Activated CD4-positive, alpha-beta T cell treated with anti-CD3 and anti-CD28 coated beads, Interleukin-2, Interleukin-6, amounts not matched to agents 100 ng/mL and 50 ng/mL, durations not matched to agents 16 hours and 8 hours (primary cell): ENCODE data around the gene EVL.

Source experiments
- DNase-seq: peaks from one replicate; pipeline ENCODE4 v3.0.0-alpha.2; 2020

The EVL gene

DNA sequence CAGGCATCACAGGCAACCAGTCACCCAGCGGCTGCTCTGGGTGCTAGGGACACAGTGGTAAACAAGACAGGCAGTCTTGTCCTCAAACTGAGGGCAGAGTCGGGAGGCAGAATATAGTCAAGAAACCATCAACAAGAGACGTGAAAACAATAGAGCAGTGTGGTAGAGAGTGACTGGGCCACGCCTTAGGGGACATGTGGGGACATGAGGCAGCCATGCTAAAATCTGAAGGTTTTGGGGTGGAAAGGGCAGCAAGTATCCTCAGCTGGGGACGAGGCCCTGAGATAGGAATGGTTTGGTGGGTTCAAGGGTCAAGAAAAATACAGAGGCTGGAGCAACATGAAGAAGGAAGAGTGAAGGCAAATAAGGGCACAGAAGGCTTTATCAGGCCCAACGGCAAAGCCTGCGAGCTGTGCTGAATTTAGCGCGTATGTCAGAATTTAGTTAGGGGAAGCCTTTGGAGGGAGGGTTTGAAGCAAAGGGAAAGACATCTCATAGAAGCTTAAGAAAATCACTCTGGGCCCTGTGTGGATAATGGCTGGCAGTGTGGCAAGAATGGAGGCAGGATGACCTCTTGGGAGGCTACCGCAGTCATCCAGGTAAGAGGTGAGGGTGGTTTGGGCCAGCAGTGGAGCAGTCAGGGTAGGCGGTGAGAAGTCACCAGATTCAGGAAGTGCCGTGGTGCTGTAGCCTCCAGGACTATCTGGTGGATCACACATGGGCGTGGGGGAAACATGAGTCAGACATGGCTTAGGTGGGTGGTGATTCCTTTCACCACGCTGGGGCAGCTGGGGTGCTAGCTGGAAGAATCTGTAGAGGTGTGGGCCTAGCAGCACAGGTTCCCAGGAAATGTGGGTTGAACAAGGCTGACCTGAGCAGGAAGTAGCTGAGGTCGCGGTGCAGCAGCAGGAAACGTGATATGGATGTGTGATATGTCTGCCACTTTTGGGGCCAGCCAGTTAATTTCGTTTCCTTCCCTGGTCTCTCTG is 3.0 kb downstream of the EVL start:
- peak; percentile 95 for DNase-seq

DNA sequence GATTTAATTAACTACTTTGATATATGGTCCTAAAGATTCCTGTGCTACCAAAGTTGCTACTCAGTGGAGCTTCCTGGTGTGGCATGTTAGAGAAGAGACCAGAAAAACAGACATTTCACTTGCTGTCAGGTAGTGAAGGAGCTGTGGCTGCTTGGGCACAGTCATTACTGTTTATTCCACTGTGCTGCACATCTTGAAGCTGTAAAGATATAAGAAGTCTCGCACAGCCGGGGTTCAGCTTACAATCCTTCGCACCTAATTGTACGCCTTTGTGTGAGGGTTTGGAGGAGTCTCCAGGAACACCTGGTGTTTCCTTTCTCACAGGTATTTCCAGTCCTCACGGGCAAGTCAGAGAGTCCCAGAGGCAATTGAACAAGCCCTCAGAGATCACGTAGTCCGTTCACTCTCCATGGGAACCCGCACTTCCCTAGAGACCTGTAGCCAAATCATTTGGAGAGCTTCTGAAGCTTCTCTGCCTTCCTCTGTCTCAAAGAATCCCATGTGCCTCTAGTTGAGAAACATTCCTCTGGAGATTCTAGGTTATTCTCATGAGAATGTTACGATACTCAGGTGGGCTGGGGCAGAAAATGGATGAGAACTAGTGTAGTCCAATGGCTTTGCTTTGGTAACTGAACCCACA is 4.1 kb downstream of the EVL start:
- DNase-seq = no peak

DNA sequence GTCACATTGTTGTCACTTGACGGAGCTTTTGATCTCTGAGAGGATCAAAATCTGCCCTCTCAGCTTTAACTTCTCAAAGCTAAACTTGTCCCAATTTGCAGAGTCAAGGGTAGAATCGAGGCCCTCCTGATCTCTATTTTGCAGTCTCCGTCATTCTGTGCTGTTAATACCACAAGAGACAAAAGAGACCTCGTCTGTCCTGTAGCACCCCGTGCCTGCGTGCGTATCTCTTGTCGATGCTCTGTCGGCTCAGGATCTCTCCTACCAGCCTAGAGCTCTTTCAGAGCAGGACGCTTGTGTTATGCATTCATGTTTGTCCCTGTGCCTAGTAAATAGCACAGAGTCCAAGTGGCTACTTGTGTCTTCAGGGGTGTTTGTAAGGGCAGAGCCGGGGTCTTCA is 5.1 kb downstream of the EVL start:
- no peak for DNase-seq

DNA sequence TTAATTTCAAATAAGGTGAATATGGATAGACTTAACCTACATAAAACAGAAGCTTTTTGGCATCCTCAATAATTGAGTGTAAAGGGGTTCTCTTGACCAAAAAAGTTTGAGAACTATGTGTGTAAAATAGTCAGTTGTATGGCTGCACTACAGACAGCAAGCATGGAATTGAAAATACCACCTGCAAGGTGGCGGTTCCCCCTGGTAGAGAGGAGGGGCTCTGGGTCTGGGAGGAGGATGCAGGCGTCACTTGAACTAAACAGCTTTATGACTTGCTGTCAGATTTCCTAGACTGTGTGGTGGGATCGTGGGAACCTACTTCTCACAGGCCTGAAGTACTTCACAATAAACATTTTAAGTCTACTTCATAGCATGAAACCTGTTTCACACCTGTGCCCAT is 6.3 kb downstream of the EVL start:
- no peak for DNase-seq

DNA sequence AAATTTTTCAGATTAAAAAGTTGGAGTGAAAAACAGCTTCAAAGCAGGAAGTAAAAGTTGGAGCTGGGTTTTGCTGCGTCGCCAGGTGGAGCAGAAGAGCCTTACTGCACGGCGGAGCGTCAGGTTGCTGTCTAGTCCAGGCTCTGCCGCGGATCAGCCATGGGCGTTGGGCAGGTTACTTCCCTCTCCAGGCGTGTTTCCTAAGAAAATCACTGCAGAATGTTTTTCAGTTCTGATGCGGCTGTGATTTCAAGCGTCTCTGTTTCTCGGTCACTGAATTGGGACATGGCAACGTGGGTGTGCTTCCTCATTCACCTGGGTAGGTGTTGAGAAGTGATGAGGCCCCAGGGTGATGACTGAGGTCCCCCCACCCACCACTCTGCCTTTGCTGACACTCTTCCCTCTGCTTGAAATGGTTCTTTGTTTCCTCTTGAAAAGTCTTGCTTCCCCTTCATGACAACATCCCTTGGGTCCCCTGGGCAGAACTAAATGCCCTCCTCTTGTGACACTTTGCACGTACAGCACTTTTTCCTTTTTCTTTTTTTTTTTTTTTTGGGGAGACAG is 7.6 kb downstream of the EVL start:
- peak; percentile 71 for DNase-seq

DNA sequence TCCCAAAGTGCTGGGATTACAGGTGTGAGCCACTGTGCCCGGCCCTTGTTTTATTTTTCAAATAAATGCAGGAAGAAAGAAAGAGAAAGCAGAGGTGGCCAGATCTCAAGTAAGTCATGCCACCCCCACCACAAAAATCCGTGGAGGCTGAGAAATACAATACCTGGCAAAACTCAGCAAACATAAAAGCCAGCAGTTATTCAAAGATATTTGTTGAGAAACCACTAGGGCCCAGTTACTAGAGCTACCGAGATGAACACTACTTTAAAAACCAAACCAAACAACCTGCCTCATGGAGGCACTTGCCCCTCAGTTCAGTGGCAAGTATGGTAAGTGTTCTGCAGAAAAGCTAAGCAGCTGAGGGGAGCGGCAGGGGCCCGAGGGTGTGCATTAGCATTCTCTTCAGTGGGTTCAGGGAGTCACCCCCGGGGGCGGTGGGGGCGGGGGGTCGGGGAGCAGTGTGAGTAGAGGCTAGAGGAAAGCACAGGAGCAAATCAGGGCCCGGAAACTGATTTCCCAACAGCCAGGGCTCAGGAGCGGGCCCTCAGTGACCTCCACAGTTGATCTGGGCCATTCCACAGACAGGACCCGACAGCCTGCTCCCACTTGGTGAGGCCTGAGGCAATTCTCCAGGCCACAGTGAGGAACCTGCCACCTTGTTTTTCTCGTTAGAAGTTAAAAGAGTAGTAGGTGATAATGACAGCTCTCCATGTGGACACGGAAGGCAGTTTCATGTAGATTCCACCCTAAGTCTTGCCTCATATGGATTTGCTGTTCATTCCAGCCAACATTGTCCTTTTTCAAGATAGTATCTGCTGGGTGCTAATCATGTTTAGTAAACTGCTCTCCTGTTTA is 8.6 kb downstream of the EVL start:
- no peak for DNase-seq

DNA sequence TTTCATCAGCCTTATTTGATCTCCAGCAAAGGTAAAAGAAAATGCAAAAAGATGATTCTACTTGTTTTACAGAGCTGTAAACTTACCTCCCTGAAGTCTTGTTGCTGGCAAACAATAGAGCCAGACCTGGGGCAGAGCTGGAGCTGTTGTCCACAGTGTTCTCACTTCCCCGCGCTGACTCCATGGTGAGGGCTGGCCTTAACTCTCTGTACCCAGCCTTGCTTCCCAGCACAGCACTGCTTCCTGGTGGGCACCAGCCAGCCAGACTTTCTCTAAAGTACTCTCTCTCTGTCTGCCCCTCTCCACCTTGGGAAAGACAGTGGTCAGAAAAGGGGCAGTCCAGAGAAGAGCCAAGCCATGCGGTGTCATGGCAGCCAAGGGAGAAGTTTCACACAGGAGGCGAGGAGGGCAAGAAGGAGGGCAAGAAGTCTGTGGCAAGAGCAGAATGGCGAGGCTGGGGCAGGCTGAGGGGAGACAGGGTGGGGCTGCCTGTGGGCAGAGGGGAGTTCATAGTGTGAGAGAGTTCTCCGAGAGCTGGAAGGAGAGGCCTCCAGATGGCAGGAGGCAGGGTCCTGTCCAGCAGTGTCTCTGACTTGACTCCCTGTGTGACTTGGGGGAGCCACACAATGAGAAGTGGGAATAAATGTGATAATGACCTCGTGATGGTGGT is 9.3 kb downstream of the EVL start:
- no peak for DNase-seq

DNA sequence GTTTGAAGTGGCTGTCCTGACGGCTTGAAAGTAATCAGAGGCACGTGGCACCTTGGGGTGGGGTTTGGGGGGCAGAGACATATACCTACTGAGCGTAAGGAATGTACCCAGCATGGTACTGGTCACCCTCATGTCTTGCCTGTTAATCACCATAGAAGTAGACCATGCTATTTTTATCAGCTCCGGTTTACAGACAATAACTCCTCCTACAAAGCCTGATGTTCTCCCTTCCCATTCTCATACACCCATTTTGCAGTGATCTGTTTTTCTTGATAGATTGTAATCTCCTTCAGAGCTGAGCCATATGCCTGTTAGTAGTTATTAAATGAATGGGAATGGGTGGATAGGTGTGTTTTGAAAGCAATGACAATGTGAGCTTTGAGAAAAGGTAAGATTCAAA is 10.5 kb downstream of the EVL start:
- no peak for DNase-seq

DNA sequence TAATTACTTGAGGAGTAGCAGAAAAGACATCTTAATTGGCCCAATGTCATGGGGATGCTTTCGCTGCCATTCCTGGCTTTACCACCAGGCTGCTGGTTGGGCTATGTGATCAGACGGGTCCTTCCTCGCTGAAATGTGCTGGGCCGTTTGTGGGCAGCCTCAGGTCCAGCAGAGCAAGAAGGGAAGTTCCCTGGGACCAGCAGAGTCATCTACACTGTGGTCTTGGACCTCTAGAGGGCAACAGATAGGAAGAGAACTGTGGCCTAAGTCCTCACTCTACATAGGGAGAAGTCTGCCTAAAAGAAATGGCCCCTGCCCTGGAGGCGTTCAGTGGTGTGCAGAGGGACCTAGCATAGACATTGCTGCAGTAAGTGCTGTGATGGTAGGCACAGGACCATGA is 10.9 kb downstream of the EVL start:
- DNase-seq = peak; percentile 66

DNA sequence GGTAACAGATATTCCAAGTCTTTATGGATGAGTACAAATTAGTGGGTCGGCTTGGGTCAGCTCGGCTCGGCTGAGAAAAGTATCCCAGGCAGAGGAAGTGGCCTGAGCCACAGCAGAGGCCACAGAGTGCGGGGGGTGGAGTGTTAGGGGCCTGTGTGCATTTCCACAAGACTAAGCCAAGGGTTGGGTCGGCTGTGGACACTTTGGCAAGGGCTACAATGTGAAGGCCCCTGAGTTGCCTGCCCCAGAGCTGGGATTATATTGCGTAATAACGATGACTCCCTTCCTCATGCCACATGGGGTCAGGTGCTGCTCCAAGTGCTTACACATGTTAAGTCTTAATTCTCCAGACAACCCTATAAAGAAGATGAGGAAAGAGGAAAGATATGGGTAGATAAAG is 11.4 kb downstream of the EVL start:
- no peak for DNase-seq

DNA sequence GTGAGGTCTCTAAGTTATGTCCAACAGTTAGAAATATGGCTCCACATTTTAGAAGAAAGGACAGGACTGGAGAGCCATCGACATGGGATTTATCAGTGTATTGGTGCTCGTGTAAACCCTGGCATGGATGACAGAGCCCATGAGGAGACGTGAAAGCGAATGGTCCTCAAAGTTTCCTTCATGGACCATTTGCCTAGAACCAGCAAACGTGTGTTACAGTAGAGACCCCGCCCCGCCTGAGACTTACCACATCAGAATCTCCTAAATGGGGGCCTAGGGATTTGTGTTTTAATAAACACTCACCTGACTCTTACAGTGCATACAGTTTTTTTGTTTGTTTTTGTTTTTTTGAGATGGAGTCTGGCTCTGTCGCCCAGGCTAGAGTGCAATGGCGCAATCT is 12.2 kb downstream of the EVL start:
- DNase-seq = no peak

DNA sequence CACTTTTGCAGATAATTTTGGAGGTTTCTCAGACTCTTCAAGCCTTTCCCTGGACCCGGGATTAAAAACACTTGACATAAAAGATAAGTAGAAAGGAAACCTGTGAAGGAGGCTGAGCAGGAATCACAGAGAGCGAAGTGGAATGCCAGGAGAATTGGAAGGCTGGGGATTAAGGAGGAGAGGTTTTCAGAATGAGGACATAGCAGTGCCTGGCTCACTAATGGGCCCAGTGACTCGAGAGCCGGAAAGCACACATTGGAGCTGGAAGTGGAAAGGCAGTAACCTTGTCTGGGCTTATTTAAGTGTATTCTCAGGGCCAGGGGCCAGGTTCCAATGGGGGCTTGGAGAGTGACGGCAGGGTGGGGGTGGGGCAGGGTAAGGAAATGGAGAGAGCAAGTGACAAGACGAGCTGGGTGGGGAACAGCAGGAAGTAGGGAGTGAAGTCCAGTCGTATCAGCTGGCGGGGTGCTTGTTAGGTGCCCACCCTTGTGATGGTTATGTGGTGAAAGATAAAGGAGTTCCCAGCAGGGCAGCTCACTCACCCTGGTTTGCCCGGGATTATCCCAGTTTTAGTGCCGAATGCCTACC is 13.1 kb downstream of the EVL start:
- no peak for DNase-seq

DNA sequence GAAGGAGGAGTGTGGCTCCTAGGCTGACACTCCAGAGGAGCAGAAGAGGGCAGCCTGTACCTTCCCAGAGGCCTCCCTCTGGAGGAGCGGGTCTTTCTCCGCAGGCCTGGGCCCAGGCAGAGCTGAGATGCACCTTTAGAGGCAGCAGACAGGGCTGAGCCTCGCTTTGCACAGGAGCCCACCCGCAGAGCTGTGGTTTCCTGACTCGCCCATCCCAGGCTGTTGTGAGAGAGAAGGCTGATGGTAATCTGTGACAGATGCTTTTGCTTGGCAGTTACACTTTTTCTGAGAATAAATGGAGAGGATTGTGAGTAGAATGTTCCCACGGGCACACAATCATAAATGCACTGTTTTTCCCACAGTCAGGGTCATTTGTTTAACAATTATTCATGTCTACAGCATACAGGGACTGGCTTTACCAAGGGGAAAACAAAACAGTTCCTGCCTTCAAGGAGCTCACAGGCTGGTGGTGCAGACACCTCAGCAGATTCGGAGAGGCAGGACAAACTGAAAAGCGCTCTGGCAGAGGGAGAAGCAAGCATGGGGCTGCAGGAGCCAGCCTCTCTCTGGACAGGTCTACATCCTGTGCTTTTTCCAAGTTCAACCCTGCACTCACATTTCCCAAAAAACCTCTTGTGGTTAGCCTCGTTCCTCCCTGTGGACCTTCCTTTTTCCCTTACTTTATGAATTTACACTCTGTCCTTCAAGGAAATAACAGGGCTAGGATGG is 13.9 kb downstream of the EVL start:
- peak; percentile 90 for DNase-seq

DNA sequence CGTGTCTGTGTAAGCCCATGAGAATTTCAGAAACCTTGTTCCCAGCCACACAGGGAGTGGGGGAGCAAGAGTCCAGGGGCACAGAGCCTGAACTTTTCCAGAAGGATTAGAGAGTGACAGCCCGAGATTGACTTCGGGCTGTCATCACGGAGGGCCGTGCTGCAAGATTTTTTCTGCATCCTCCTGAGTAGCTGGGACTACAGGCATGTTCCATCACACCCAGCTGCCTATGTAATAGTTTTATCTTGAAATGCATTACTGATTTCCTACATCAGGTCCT is 14.4 kb downstream of the EVL start:
- DNase-seq = no peak

DNA sequence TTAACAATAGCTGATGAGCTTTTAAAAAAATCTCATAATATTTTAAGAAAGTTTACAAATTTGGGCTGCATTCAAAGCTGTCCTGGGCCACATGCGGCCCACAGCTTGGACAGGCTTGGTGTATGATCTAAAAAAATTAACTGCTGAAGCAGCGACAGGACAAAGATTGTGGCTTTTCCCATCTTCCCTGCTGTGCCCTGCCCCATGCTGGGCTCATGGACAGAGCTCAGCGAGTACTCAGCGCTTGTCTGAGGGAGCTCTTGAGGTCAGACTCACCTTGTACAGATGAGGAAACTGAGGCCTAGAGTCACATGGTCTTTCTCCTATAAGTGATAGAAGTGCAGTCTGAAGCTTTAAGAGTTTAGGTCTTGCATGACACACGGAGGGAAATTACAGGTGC is 15.0 kb downstream of the EVL start:
- DNase-seq = no peak

DNA sequence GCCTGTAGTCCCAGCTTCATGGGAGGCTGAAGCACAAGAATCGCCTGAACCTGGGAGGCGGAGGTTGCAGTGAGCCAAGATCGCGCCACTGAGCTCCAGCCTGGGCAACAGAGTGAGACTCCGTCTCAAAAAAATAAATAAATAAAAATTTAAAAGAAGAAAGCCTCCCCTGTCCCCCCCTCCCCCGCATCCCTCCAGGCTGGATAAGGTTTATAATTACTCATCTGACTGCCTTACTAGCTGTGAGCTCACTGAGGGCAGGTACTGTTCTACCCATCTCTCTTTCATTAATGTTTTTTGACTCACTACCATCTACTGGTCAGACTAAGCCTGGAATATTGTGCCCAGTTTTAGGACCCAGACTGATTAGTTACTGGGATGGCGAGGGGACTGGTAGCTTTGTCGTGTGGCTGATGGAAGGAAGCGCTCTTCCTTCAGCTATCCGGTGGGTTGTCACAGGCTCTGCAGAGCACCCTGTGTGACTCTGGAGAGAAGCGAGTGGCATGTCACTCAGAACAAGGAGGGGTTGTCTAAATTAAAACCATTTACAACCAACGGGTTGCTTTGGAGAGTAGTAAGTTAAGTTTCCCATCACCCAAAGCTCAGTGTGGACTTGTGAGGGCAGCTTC is 16.9 kb downstream of the EVL start:
- no peak for DNase-seq

DNA sequence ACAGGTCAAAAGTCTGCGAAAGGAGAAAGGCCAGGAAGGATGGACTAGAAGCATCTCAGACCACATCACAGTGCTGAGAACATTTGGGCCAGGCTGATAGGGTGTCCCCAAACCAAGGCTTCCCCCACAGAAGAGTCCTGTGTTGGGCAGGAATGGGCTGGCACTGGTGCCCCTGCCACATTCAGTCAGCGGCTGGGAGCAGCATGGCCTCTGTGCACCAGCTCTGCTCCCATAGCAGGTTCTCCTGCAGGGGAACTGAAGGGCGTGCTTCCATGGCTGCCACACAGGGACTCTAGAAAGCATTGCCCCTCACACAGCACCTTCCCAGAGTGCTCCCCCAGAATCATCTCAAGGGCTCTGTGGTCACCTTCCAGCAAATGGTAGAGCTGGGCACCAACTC is 17.5 kb downstream of the EVL start:
- no peak for DNase-seq

DNA sequence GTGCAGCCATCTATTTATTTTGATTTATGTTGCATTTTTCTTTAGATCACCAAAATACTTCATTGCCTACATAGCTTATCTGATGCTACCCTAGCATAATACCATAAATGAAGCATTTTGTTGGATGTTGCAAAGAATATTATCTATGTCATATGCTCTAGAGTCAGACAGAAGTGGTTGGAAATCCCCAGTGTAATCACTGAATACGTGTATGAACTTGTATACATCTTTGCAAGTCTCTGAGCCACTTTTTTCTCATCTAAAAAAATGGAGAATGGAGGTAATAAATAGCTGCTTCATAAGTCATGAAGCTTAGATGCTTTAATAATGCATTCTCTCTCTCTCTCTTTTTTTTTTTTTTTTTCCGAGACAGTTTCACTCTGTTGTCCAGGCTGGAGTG is 18.5 kb downstream of the EVL start:
- DNase-seq = no peak

DNA sequence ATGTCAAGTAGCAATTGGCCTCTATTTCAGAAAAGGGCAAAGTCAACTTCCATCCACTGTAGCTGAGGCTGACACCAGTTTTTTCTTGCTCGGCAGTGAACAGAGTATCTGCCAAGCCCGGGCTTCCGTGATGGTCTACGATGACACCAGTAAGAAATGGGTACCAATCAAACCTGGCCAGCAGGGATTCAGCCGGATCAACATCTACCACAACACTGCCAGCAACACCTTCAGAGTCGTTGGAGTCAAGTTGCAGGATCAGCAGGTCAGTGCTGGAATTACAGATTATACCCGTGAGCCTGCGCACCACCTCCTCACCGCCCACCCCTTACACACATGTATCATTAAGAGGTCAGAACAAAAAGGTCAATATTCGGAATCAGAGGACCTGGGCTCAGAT is 19.4 kb downstream of the EVL start:
- no peak for DNase-seq

DNA sequence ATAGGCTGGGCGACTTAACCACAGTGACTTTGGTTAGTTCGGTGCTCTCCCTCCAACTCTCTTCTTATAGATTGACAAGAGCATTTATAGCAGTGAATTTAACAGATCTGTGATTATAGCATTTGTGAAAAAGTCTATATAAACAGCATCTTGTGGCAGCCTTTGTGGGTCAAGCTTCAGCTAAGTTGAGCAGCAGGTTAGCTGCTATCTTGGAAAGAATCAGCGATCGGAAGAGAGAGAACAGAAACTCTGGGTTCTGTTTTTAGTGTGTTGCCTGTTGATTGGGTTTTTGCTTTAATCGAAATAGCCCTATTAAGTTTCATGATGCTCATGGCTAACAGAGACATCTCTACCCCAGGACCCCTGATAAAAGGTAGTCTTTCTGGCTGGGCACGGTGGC is 20.2 kb downstream of the EVL start:
- no peak for DNase-seq

DNA sequence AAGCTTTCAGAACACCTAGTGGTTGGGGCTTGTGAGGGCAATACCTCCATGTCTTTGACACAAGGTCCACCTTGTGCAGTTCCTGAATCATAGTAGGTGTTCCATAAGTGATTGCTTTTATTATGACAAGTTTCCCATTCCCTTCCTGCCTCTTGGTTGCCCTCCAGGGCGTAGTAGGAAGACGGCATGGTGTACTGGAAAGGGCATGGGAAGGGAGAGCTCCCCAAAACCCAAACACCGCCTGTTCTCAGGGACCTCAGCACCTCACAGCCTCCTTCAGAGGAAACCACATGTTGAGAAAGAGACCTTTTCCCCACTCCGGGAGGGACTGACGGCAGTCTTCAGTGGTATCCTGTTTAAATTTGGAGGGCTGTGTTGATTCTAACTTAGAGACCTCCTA is 21.1 kb downstream of the EVL start:
- DNase-seq = no peak
